M059J (cell line): ENCODE measurements around the gene KAT2B. TPM values are rescaled to one million over a fixed set of nuclear protein-coding genes. Genes with fewer than 3 reads are reported as not detected.
A peak's percentile ranks its signal among the peaks of the same experiment; 100 is the strongest.

Source experiments
- DNase-seq: peaks from one replicate; pipeline ENCODE4 v3.0.0-alpha.2; 2012; ENCODE audit warnings: low read depth
- total RNA-seq: library from RNA; depleted of rRNA; stranded (reverse); fragments of >200 nt; shearing (Covaris generic); gene quantifications from 2 replicates; pipeline ENCODE4 v1.2.3, GENCODE V29; 2014

Gene KAT2B
- total RNA-seq, 1 experiment from 2014 or later = 14.7 TPM

DNA sequence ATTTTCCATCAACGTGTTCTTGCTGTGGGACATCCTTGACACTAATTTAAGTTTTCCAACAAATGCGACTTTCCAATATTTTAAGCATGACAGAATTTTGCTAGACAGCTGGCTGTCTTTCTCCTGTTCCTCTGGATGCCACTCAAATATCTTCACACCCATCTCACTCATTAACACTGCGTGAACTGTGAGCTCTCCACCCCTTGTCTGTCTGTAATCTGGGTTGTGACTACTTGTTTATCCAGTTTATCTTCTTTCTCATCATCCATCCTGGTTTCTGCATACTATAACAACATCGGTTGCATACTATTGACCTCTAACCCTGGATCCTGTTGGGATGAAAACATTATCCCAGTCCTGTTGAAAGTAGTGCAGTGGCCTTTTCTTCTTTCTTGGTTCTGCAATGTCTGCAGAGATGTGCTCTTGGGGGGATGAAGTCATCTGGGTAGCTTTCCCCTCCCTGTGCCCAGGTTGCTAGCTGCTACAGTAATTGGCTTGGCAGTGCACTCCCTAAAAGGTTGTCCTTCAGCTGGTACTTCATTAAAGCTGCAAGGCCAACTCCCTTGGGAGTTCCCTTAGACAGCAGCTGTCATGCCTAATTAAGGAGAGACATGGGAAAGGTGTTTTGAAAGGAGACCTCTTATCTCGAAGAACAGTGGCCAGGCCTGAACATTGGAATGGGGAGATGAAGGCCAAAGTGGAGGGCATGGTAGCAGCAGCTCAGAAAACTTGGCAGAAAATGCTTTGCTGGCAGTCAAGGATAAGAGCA lies 24.7 kb downstream of the KAT2B start:
- DNase-seq = no peak

DNA sequence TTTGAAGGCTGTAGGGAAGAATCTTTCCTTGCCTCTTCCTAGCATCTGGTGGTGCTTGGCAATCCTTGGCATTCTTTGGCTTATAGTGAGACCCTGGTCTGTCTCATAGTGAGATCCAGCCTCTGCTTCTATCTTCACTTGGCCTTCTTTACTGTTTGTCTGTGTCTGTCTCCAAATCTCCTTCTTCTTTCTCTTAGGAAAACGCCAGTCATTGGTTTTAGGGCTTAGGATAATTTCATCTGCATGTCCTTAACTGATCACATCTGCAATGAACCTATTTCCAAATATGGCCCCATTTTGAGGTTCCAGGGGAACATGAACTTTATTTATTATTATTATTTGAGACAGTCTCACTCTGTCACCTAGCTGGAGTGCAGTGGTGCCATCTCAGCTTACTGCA lies 25.8 kb downstream of the KAT2B start:
- no peak for DNase-seq

DNA sequence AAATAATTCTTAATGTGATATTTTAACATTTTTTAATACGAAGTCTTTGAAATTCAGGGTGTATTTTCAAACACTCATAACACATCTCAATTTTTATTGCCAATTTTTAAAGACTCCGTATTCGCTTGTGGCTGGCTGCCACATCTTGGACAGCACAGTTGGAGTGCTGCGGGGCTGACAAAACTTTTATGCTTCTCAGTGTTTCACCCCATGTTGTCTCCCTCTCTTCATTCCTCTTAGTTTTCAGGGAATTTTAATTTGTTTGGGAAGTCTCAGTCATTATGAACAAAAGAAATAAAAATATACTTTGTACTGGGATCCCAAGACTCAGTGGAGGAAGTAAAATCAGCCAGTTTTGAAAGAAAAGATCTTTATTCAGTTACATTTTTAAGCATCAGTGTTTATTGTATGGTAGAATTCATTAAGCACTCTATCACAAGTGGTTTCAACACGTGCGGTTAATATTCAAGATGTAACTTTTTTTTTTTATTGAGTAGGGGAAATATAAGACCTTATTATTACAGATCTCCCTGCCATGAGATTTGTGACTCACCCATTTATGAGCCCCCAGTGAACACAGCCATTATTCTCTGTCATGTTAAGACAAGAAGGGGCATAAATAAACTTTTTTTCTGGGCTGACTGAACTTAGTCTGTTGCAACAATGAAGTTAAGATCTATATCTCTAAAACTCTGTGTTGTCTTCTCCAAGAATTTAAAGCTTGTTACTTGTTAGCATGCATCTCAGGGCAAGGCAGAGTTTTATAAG lies 26.8 kb downstream of the KAT2B start:
- peak; percentile 57 for DNase-seq

DNA sequence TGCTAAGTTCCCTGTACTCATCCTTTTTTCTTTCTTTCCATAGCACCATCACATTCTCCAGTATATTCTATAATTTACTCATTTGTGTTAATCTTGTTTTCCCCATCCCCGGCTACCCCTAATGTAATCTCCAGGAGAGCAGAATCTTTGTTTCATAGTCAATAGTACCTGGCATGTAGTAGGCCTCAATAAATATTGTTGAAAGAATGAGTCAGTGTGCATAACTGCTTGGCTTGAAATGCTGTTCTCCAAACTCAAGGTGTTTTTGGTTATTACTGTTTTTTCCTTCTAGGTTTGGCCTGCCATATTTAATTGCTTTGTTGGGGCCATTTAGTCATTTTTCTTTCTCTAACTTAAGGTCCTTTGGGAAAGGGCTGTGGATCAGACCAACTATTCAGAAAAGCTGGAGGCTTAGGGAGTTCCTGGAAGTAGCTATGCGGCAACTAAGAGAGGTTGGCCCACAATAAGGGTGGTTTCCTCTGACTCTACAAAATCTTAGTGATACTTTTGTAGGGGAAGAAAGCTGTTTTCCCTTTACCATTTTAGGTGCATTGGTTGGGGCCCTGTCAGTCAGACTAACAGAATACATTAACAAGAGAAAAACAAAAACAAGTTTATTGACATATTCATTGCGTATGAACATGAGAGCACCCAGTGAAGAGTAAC lies 28.4 kb downstream of the KAT2B start:
- no peak for DNase-seq

DNA sequence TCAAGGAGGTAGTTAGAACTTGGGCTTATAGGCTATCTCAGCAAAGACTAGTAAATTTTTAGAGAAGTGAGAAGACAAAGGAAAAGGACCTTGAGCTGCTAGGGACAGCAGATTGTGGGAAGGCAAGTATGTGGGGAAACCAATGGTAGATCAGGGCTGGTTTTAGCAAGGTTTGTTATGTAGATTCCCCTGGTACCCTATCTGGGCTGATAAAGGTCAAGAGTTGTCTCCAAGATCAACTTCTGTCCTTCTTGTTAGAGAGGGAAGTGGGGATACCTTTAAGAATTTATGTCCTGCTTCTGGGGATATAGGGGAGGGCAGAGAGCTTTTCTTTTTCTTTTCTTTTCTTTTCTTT lies 28.9 kb downstream of the KAT2B start:
- no peak for DNase-seq

DNA sequence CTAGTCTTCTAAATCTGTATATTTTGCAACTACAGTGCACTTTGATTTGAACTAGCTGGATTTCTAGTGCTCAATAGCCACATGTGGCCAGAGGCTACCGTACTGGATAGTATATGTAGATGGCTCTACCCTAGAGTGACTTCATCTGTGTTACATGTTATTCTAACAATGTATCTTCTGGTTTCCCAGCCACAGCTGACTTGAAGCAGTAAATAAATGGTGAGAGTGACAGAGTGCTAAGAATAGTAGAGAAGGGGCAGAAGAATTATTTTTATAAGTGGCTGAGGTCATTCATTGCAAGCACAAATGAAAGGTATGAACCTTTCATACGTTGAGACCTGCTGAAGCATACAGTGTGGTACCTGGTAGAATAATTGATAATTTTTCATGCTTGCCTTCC lies 30.9 kb downstream of the KAT2B start:
- no peak for DNase-seq

GRCh38 chr3:20072422-20072821 lies 32.2 kb downstream of the KAT2B start:
- no peak for DNase-seq

GRCh38 chr3:20073068-20073467 lies 32.8 kb downstream of the KAT2B start:
- DNase-seq = no peak

DNA sequence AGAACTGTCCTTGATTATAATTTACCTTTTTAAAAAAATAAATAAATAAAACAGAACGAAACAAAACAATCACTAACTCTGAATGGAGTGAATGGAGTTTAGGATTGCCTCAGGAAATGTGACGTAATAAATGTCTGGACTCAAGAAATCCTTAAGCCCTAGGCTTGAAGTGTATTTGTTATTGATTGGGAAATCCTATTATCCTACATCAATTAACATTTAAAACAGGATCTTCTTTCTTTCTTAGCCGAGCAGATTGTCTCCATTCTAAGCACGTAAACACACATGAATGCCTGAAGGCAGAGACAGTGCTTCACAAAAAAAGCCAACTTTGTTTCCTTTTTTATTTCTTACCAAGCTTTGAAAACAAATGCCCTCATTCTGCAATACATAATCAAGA lies 33.4 kb downstream of the KAT2B start:
- DNase-seq = no peak

DNA sequence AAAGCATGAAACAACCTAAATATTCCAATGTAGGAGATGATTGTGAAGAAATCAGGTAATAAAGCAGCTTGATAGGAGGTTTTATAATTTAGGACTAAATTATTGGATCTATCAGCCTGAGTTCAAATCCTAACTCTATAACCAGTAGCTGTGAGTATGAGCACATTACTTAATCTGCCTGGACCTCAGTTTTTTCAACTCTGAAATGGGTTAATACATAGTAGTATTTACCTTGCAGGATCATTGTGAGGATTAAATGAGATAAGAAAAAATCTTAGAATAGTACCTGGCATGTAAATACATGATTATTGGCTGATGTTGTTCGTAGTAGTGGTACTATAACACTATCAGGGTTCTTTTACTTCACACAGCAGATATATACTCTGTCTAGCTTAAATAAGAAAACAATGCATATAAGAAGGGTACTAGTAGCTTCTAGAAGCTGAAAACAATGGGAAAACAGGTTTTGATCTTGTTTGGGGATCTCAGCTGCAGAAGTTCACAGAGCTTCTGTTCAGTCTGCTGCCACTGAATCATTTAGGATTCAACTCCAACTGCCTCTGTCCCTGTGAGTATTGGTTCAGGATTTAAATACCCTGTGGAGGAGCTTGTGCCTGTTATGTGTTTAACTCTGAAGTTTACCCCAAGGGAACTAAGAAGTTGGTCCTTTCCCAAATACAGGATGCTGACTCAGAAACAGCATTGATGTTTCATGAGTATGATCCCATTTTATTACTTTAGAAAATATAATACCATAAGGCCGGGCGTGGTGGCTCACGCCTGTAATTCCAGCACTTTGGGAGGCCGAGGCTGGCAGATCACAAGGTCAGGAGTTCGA lies 34.2 kb downstream of the KAT2B start:
- DNase-seq = peak; percentile 42

DNA sequence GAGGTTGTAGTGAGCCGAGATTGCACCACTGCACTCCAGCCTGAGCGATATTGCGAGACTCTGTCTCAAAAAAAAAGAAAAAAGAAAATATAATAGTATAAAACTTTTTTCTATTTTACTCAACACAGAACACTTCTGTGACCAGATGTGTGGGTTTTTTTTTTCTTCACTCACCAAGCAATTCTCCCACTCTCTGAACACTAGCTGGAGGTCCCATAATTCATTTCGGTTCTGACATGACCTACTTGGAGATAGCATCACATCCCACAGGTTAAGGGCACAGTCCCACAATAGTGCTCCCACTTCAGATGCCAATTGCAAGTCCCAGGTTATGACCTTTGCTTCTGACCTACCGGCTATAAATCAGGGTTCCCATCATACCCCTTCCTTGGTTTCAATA lies 35.0 kb downstream of the KAT2B start:
- DNase-seq = no peak

GRCh38 chr3:20076296-20076997 lies 36.2 kb downstream of the KAT2B start:
- no peak for DNase-seq

DNA sequence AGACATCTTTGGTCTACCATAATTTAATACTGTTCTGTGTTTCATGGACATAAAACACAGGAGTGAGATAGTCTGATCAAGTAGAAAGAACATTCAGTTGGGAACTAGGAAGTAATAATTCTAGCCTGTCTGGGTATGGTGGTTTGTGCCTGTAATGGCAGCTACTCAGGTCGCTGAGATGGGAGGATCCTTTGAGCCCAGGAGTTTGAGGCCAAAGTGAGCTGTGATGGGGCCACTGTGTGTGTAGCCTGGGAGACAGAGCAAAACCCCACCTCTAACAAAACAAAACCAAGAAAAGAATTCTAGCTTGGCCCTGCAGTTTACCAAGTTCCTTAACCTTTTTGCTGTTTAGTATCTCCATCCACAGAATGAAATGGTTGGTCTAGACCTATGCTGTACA lies 36.8 kb downstream of the KAT2B start:
- no peak for DNase-seq

GRCh38 chr3:20078194-20078714 lies 38.0 kb downstream of the KAT2B start:
- DNase-seq = no peak

GRCh38 chr3:20079621-20080020 lies 39.4 kb downstream of the KAT2B start:
- no peak for DNase-seq

DNA sequence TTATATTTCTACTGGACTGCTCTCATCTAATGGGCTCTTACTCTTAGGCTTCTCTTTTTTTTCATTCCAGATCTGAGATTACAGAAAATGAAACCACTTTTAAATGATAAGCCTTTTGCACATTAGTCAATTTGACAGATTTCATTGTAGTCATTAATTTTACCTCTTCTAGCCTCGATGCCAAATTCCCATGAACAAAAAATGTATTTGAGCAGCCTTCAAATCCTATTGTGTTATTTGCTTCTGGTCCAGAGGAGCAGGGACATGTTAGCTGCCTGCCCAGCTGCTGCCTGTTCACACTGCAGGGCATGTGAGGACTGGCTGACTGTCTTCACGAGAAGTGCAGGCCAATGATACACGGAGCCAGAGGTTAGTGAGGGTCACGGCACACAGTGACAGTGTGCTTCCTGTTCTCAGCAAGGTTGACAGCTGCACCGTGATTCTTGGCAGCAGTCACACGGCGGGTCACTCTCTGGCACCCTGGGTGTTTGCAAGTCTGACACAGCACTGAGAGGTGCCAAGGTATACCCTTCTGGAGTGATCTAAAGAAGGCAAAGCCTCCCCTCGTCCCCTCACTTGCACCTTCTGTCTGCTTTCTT lies 40.8 kb downstream of the KAT2B start:
- DNase-seq = no peak

DNA sequence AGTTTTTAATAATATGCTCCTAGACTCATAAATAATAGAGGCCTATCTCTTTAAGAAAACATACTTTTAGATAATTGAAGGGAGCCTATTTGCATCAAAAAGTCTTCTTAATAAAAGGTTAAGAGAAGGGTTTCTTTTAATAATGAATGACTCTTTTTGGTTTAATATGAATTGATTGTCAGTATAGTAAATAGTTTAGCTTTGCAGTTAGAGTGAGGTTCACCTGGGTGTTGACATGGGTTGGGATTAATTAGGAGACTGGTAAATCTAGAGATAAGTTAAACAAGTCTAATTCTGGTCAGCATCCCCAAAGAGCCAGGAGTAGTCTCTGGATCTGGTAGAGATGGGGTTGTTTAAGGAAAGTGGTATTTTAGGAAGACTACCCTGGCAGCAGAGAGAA lies 43.0 kb downstream of the KAT2B start:
- DNase-seq = no peak

DNA sequence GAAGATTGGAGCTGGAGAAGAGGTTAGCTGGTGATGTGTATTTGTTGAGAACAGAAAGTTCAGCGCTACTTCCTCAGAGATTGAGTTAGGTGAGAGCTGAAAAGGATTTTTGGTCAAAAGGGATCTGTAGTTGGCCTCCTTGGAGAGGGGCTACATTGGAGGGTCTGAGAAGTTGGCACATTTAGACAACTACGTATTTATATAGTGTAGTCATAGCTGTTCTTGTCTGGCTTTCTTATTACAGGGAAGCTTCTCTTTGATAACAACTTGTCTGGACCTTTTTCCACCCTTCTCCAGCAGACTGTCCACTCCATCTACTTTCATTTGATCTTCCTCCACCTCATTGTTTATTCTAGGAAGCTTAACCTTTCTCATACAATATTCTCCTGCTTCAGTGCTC lies 43.7 kb downstream of the KAT2B start:
- no peak for DNase-seq

- no peak for DNase-seq
These were observed 51.2 kb downstream of the KAT2B start for GRCh38 chr3:20091331-20092047.

GRCh38 chr3:20095470-20095869 lies 55.2 kb downstream of the KAT2B start:
- DNase-seq = no peak
